OCI-LY1 (cell line): ENCODE data around the gene E2F6.

Source experiments
- H2AFZ ChIP-seq: fragments of 200-600 bp; sonication (generic), shearing (Covaris generic); 2 replicates; pipeline ENCODE4 v1.6.0; 2014; ENCODE audit warnings: antibody characterized with exemption, mild to moderate bottlenecking, low read length
- H3F3A ChIP-seq: fragments of 200-600 bp; sonication (generic), shearing (Covaris generic); 2 replicates; pipeline ENCODE4 v1.6.0; 2014; ENCODE audit warnings: mild to moderate bottlenecking, antibody characterized with exemption, low read length, moderate library complexity; ENCODE audit not compliant: insufficient read depth
- H3K27ac ChIP-seq: fragments of 200-600 bp; sonication (generic); 2 replicates; pipeline ENCODE4 v1.5.1; 2014; ENCODE audit warnings: low read length, mixed run types, mild to moderate bottlenecking, low read depth; ENCODE audit not compliant: poor library complexity, severe bottlenecking
- H3K27me3 ChIP-seq: fragments of 200-600 bp; sonication (generic); 2 replicates; pipeline ENCODE4 v1.6.0; 2014; ENCODE audit warnings: antibody characterized with exemption, mild to moderate bottlenecking, low read length, moderate library complexity; ENCODE audit not compliant: insufficient read depth
- H3K36me3 ChIP-seq: fragments of 200-600 bp; sonication (generic); 2 replicates; pipeline ENCODE4 v1.6.1; 2014; ENCODE audit warnings: mild to moderate bottlenecking, antibody characterized with exemption, low read length, moderate library complexity, mixed read lengths; ENCODE audit not compliant: insufficient read depth
- H3K4me1 ChIP-seq: fragments of 200-600 bp; sonication (generic); 2 replicates; pipeline ENCODE4 v1.5.1; 2014; ENCODE audit warnings: mild to moderate bottlenecking, low read length, moderate library complexity; ENCODE audit not compliant: insufficient read depth, severe bottlenecking
- H3K4me2 ChIP-seq: fragments of 200-600 bp; sonication (generic), shearing (Covaris generic); 2 replicates; pipeline ENCODE4 v1.6.1; 2014; ENCODE audit warnings: low read length
- H3K4me3 ChIP-seq: fragments of 200-600 bp; sonication (generic); 2 replicates; pipeline ENCODE4 v1.5.1; 2014; ENCODE audit warnings: low read length, low read depth, mild to moderate bottlenecking, mixed read lengths; ENCODE audit not compliant: poor library complexity, severe bottlenecking
- H3K79me2 ChIP-seq: fragments of 200-600 bp; shearing (Covaris generic); 2 replicates; pipeline ENCODE4 v1.6.1; 2016; ENCODE audit warnings: mixed run types, low read length, mixed read lengths; ENCODE audit not compliant: insufficient read depth
- H3K9ac ChIP-seq: fragments of 200-600 bp; sonication (generic), shearing (Covaris generic); 2 replicates; pipeline ENCODE4 v1.6.1; 2014; ENCODE audit warnings: mild to moderate bottlenecking, low read length, mixed read lengths
- H3K9me2 ChIP-seq: fragments of 200-600 bp; sonication (generic), shearing (Covaris generic); 2 replicates; pipeline ENCODE4 v1.6.1; 2014; ENCODE audit warnings: low read depth, mild to moderate bottlenecking, low read length, mixed read lengths
- H3K9me3 ChIP-seq: fragments of 200-600 bp; shearing (Covaris generic); 2 replicates; pipeline ENCODE4 v1.6.1; 2014; ENCODE audit warnings: low read length, mixed read lengths
- H4K20me1 ChIP-seq: fragments of 200-600 bp; sonication (generic), shearing (Covaris generic); 2 replicates; pipeline ENCODE4 v1.6.0; 2016; ENCODE audit warnings: mild to moderate bottlenecking, low read length; ENCODE audit not compliant: insufficient read depth
- CTCF ChIP-seq: fragments of 200-600 bp; sonication (generic), shearing (Covaris generic); IDR thresholded peaks from 2 replicates; pipeline ENCODE4 v1.5.1; 2017; ENCODE audit warnings: mild to moderate bottlenecking, antibody characterized with exemption, low read length, moderate library complexity, mixed read lengths
- EZH2 ChIP-seq: fragments of 200-600 bp; sonication (generic), shearing (Covaris generic); IDR thresholded peaks from 2 replicates; pipeline ENCODE4 v1.8.0; 2017; ENCODE audit warnings: borderline replicate concordance, mixed run types, mild to moderate bottlenecking, antibody characterized with exemption, low read length, moderate library complexity, mixed read lengths

E2F6 gene

GRCh38 chr2:11467749-11468148 is 1.8 kb upstream of the E2F6 start:
- peaks cover 22% of the 10 kb centered on the region for H3K36me3 ChIP-seq
- TF ChIP-seq CTCF (no peak), EZH2 (no peak)
- no peaks in the 10 kb centered on the region for H3K9me2 ChIP-seq
- H3K4me1 ChIP-seq, result peaks cover 34% of the 10 kb centered on the region
- H2AFZ ChIP-seq, result no peak overlapping the region
- H3K79me2 ChIP-seq, result peaks cover 16% of the 10 kb centered on the region; the same call in 1 of the 2 replicates
- no peaks in the 10 kb centered on the region for H3K27me3 ChIP-seq
- no peak overlapping the region for H3K4me2 ChIP-seq
- H3F3A ChIP-seq, result no peaks in the 10 kb centered on the region
- H3K9ac ChIP-seq, result no peak overlapping the region
- no peaks in the 10 kb centered on the region for H3K9me3 ChIP-seq
- no peak overlapping the region for H3K4me3 ChIP-seq
- H4K20me1 ChIP-seq, result no peaks in the 10 kb centered on the region
- no peak overlapping the region for H3K27ac ChIP-seq

GRCh38 chr2:11467129-11467649 is 1.2 kb upstream of the E2F6 start:
- Histone ChIP-seq H3K4me3 (peak overlapping the region; percentile 63), H2AFZ (no peak overlapping the region), H3K9me2 (no peaks in the 10 kb centered on the region), H3K27ac (no peak overlapping the region), H3K79me2 (peaks cover 21% of the 10 kb centered on the region), H4K20me1 (no peaks in the 10 kb centered on the region), H3K4me1 (peaks cover 35% of the 10 kb centered on the region), H3K9me3 (no peaks in the 10 kb centered on the region), H3K27me3 (no peaks in the 10 kb centered on the region), H3F3A (no peaks in the 10 kb centered on the region), H3K9ac (peak overlapping the region; percentile 59; the same call in 1 of the 2 replicates), H3K36me3 (peaks cover 21% of the 10 kb centered on the region), H3K4me2 (peak overlapping the region; percentile 84)
- TF ChIP-seq EZH2, result no peak
- no peak for TF ChIP-seq CTCF

- no peaks in the 10 kb centered on the region for H3F3A ChIP-seq
- peaks cover 35% of the 10 kb centered on the region for H3K4me1 ChIP-seq
- H4K20me1 ChIP-seq, result no peaks in the 10 kb centered on the region
- no peaks in the 10 kb centered on the region for H3K9me2 ChIP-seq
- H2AFZ ChIP-seq, result 0 out of 2 replicates have a peak overlapping the region, but pooled peaks have one; percentile 22
- peaks cover 17% of the 10 kb centered on the region; the same call in 1 of the 2 replicates for H3K36me3 ChIP-seq
- no peaks in the 10 kb centered on the region for H3K27me3 ChIP-seq
- H3K4me2 ChIP-seq, result peak overlapping the region; percentile 84
- no peak overlapping the region for H3K27ac ChIP-seq
- H3K79me2 ChIP-seq, result peaks cover 27% of the 10 kb centered on the region
- H3K4me3 ChIP-seq, result peak overlapping the region; percentile 63
- no peaks in the 10 kb centered on the region for H3K9me3 ChIP-seq
- peak overlapping the region; percentile 59 for H3K9ac ChIP-seq
- TF ChIP-seq CTCF, result no peak
- TF ChIP-seq EZH2, result no peak
Observed at GRCh38 chr2:11466307-11467128, 557 bp upstream of the E2F6 start.
